Measurements from ENCODE around the gene PCSK4.

GRCh38 chr19:1461862-1462261 is 28.3 kb downstream of the PCSK4 start:
- TF ChIP-seq POLR2A (IDR thresholded peaks at IDR 0.05): no peak
- TF ChIP-seq CTCF (IDR thresholded peaks at IDR 0.05): no peak
